ENCODE measurements around the gene WNT8A. TPM values are rescaled to one million over a fixed set of nuclear protein-coding genes. Genes with fewer than 3 reads are reported as not detected.
"Not testable (repeated sequence)": the region's sequence is repeated elsewhere in the genome, so short reads cannot be mapped to it uniquely, and the experiment has no call there.

The WNT8A gene
- total RNA-seq, 2 experiments from 2014 or later, result not detected

DNA sequence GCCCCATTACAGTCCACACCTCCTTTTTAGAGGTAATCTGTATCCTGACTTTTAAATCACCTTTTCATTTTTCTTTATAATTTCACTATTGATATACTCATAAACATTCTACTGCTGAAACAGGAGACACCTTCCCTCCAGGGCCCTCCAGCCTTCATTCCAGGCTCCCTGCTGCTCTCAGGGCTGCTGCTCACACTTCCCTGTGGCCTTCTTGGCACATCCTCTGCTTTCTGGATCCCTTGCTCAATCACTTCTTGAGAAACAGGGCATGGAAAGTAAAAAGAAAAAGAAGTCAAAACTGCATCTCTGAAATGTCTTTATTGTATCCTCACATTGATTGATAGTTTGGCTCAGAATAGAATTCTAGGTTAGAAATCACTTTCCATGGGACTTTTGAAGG lies 19.3 kb upstream of the WNT8A start:
- intact Hi-C loops (cut with micrococcal nuclease), result no loop called here
- CTCF ChIA-PET, result interaction anchor here (0.6 to 11.2 kb wide), 10 partner anchors 8 to 435 kb away, joined by 3 to 243 read pairs (median 5); partner anchors contain the start of gene FAM13B
- Mint-ChIP-seq H3K27me3 (ENCODE audit: low read depth) (no peaks in the 10 kb centered on the region), H3K4me3 (no peak overlapping the region), H3K9me3 (no peaks in the 10 kb centered on the region), H3K4me1 (ENCODE audit: low read depth) (peaks cover 4% of the 10 kb centered on the region), H3K36me3 (ENCODE audit: low read depth) (no peaks in the 10 kb centered on the region), H3K27ac (no peak overlapping the region)
- no peak for DNase-seq

DNA sequence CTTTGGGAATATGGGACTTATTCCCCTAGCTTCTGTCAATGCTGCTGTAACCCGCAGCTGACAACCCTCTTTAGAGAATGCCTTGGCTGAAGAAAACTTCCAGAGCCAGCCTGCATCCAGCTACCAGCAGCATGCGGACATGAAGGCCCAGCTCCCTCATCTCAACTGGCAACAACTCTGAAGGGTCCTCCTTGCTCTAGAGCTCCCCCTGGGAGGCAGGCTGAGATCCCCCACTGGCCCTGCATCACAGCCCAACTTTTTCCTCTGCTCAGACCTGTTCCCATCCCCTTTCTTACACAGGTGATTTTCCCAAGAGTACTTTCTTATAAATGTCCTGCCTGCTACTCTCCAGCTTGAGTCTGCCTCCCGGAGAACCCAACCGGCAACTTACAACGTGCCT lies 18.7 kb upstream of the WNT8A start:
- CTCF ChIA-PET, result interaction anchor here (0.6 to 11.2 kb wide), 9 partner anchors 9 to 435 kb away, joined by 3 to 243 read pairs (median 5); partner anchors contain the start of gene FAM13B
- intact Hi-C loops (cut with micrococcal nuclease), result no loop called here

DNA sequence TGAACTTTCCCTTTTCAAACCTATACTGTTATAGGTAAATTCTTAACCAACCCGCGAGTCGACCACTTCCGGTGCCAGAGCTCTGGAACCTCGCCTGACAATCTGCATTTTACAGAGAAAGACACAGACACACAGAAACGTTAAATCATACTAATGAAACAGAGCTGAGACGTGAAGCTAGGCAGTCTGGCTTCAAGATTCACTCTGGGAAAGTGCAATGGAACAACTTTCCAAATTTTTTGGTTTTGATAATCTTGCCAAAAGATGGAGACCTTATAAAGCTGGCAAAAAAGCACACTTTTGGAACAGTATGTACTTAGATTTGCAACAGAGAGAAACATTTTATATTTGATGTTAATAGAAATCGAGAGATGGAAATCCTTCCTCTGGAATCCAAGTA lies 15.9 kb upstream of the WNT8A start:
- Mint-ChIP-seq H3K36me3 (ENCODE audit: low read depth) (no peaks in the 10 kb centered on the region), H3K27ac (no peak overlapping the region), H3K4me3 (no peak overlapping the region), H3K4me1 (ENCODE audit: low read depth) (peaks cover 4% of the 10 kb centered on the region), H3K27me3 (ENCODE audit: low read depth) (no peaks in the 10 kb centered on the region), H3K9me3 (no peaks in the 10 kb centered on the region)
- intact Hi-C loops (cut with micrococcal nuclease), result loop anchor here (1.0 kb wide), 3 partner anchors 32 to 439 kb away; no protein-coding TSS in a partner anchor
- no peak for DNase-seq
- CTCF ChIA-PET, result interaction anchor here (0.6 to 11.2 kb wide), 16 partner anchors 11 to 327 kb away, joined by 3 to 243 read pairs (median 4); partner anchors contain the start of gene FAM13B

More for the DNA sequence above, 18.7 kb upstream of the WNT8A start:
- H3K36me3 Mint-ChIP-seq (ENCODE audit: low read depth), result no peaks in the 10 kb centered on the region
- DNase-seq, result peak; percentile 14
- H3K4me3 Mint-ChIP-seq, result no peak overlapping the region
- no peaks in the 10 kb centered on the region for H3K9me3 Mint-ChIP-seq
- no peaks in the 10 kb centered on the region for H3K27me3 Mint-ChIP-seq (ENCODE audit: low read depth)
- peaks cover 4% of the 10 kb centered on the region for H3K4me1 Mint-ChIP-seq (ENCODE audit: low read depth)
- no peak overlapping the region for H3K27ac Mint-ChIP-seq

DNA sequence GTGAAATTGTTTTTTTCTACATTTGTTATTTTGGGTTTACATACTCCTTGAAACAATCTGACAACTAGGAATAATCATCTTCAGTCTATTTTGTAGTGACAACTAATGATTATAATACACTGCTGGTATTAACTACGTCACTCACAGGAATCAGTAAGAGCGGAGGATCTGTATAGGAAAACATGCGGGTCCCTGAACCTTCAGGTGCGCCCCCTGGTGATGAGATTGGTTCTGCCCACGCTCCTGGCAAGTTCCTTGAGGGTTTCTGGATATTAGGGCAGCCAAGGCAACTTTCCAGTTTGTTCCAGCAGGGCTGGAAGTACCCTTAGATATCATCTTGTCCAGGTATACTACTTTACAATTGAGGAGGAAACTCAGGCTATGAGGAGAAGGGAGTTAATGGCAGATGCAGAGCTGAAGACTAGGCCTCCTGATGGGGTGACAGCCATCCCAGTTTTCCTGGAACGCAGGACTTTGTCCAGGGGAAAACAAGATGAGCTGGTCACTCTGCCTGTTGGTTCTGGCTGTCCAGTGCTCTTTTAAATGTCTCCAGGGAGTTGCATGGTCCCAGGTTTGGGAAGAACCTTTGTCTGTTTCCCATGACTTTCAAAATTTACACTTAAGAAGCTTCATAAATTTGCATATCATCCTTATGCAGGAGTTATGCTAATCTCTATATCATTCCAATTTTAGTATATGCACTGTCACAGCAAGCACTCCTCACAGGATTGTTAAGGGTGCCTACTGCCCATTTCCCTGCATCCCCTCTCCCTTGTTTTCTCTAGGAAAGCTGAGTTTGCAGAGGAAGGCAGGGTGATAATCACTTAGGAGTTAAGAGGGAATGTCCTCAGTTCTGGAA lies 14.9 kb upstream of the WNT8A start:
- H3K4me3 Mint-ChIP-seq, result no peak overlapping the region
- H3K27ac Mint-ChIP-seq, result no peak overlapping the region
- no peaks in the 10 kb centered on the region for H3K27me3 Mint-ChIP-seq (ENCODE audit: low read depth)
- H3K9me3 Mint-ChIP-seq, result no peaks in the 10 kb centered on the region
- CTCF ChIA-PET, result interaction anchor here (0.6 to 11.2 kb wide), 32 partner anchors 8 to 440 kb away, joined by 3 to 243 read pairs (median 4); partner anchors contain the start of genes FAM13B and NME5
- H3K36me3 Mint-ChIP-seq (ENCODE audit: low read depth), result no peaks in the 10 kb centered on the region
- H3K4me1 Mint-ChIP-seq (ENCODE audit: low read depth), result peaks cover 4% of the 10 kb centered on the region
- intact Hi-C loops (cut with micrococcal nuclease), result loop anchor here (1.0 kb wide), 3 partner anchors 33 to 440 kb away; no protein-coding TSS in a partner anchor
- peak; percentile 84 for DNase-seq

DNA sequence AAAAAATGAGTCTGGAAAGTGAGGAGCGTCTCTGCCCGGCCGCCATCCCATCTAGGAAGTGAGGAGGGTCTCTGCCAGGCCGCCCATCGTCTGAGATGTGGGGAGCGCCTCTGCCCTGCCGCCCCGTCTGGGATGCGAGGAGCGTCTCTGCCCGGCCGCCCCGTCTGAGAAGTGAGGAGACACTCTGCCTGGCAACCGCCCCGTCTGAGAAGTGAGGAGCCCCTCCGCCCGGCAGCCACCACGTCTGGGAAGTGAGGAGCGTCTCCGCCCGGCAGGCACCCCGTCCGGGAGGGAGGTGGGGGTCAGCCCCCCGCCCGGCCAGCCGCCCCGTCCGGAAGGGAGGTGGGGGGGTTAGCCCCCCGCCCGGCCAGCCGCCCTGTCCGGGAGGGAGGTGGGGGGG lies 13.8 kb upstream of the WNT8A start:
- H3K36me3 Mint-ChIP-seq (ENCODE audit: low read depth); H3K4me3 Mint-ChIP-seq; H3K27ac Mint-ChIP-seq; H3K4me1 Mint-ChIP-seq (ENCODE audit: low read depth); H3K27me3 Mint-ChIP-seq (ENCODE audit: low read depth); intact Hi-C loops (cut with micrococcal nuclease); H3K9me3 Mint-ChIP-seq; DNase-seq: not testable (repeated sequence)
- CTCF ChIA-PET, result interaction anchor here (0.9 to 11.2 kb wide), 12 partner anchors 9 to 441 kb away, joined by 3 to 243 read pairs (median 6); partner anchors contain the start of genes FAM13B and NME5

DNA sequence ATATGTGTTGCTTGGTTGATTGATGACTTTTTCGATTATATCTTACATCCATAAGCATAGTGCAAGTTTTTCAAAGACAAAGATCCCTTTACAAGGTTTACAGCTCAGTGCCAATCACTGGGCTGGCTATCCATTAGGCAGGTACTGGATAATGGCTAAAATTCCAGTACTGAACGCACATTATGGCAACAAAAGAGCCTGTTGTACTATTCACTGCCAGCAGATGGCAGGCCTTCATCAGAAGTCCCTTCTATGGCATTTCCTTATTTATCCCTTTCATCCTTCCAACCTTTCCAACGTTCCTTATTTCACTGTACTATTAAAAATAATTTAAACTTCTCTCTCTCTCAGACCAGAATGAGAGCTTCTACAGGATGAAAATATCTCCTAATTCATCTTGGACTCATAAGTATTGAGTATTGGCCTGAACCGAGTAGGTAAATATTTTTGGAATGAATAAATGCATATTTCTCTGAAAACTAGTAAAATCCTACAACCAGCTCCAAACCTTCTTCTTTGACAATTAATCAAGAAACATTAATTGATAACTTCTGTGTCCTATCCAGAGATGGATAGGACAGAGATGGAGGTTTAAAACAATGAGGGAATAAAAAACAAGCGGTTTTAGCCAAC lies 6.7 kb upstream of the WNT8A start:
- no peaks in the 10 kb centered on the region for H3K9me3 Mint-ChIP-seq
- H3K27ac Mint-ChIP-seq, result no peak overlapping the region
- H3K27me3 Mint-ChIP-seq (ENCODE audit: low read depth), result no peaks in the 10 kb centered on the region
- CTCF ChIA-PET, result interaction anchor here (0.5 to 7.0 kb wide), 34 partner anchors 10 to 457 kb away, joined by 3 to 78 read pairs (median 3); partner anchors contain the start of genes FAM13B, KDM3B and NME5
- no peaks in the 10 kb centered on the region for H3K36me3 Mint-ChIP-seq (ENCODE audit: low read depth)
- H3K4me1 Mint-ChIP-seq (ENCODE audit: low read depth), result peaks cover 14% of the 10 kb centered on the region
- intact Hi-C loops (cut with micrococcal nuclease), result loop anchor here (1.0 to 5.0 kb wide), 4 partner anchors 56 to 426 kb away; partner anchors contain the start of gene BRD8
- no peak overlapping the region for H3K4me3 Mint-ChIP-seq
- DNase-seq, result peak; percentile 77

DNA sequence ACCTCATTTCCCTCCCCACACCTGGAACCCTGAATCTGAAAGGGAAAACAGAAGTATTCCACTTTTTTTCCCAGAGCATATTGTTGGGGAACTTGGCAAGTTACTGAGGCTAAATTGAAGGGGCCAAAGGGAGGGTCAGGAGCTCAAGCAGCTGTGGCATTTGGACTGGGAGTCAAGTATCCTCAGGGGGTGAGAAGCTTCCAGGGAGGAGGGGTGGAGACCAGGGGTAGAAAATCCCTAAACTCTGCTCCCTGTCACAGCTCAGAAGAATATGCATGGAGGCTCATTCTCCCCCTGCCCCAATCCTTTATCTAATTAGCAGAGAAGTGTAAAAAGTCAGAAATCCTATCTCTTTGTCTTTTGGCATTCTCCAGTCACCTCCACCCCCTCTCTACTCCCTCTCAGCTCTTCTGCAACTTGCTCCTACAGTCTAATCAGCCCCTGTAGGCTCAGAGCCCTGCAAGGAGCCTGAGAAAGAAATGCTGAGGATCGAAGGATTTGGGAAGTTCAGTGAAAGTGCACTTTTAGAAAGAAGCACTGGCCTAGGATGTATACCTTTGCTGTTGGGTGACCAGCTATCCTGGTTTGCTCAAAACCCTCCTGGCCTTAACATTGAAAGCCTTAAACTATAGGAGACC lies 5.7 kb upstream of the WNT8A start:
- CTCF ChIA-PET, result interaction anchor here (0.5 to 7.0 kb wide), 28 partner anchors 10 to 458 kb away, joined by 3 to 78 read pairs (median 3); partner anchors contain the start of genes FAM13B and NME5
- Mint-ChIP-seq H3K36me3 (ENCODE audit: low read depth) (no peaks in the 10 kb centered on the region), H3K9me3 (no peaks in the 10 kb centered on the region), H3K27me3 (ENCODE audit: low read depth) (no peaks in the 10 kb centered on the region), H3K4me3 (no peak overlapping the region), H3K4me1 (ENCODE audit: low read depth) (peaks cover 14% of the 10 kb centered on the region), H3K27ac (no peak overlapping the region)
- intact Hi-C loops (cut with micrococcal nuclease), result loop anchor here (5.0 kb wide), 1 partner anchor 329 kb away; no protein-coding TSS in a partner anchor
- no peak for DNase-seq

DNA sequence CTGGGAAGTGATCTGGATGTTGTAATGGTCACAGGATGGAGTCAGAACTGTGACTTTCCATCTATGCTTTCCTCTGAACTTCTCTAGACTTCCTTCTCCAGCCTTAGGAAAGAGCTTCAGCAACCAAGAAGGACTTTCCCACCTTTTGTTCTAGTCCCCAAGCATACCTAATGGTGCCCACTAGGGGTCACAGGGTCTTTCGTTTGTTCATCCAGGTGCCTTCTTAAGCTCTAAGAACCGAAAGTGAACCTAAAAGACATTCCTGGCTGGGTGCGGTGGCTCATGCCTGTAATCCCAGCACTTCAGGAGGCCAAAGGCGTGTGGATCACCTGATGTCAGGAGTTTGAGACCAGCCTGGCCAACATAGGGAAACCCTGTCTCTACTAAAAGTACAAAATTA lies 1.8 kb upstream of the WNT8A start:
- intact Hi-C loops (cut with micrococcal nuclease), result no loop called here
- Mint-ChIP-seq H3K9me3 (no peaks in the 10 kb centered on the region), H3K4me1 (ENCODE audit: low read depth) (peaks cover 14% of the 10 kb centered on the region), H3K4me3 (no peak overlapping the region), H3K27me3 (ENCODE audit: low read depth) (no peaks in the 10 kb centered on the region), H3K27ac (peak overlapping the region; percentile 24), H3K36me3 (ENCODE audit: low read depth) (no peaks in the 10 kb centered on the region)
- DNase-seq, result no peak
- CTCF ChIA-PET, result interaction anchor here (0.9 to 7.0 kb wide), 8 partner anchors 10 to 452 kb away, joined by 3 to 73 read pairs (median 6); no protein-coding TSS in a partner anchor

DNA sequence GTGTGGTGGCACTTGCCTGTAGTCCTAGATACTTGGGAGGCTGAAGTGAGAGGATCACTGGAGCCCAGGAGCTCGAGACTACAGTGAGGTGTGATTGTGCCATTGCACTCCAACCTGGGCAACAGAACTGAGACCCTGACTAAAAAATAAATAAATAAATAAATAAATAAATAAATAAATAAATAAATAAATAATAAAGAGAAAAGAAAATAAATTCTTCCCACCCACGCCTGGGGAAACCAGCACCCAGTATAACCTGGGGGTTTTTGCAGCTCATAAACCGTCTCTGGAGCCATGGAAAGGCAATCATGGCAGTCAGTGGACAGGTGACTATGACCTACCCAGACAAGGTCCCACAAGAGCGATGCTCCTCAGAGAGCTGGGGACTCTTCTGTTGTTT lies 7.9 kb downstream of the WNT8A start:
- DNase-seq, result no peak
- Mint-ChIP-seq H3K27me3 (ENCODE audit: low read depth) (no peaks in the 10 kb centered on the region), H3K36me3 (ENCODE audit: low read depth) (no peaks in the 10 kb centered on the region), H3K4me1 (ENCODE audit: low read depth) (peaks cover 42% of the 10 kb centered on the region), H3K4me3 (no peak overlapping the region), H3K9me3 (no peaks in the 10 kb centered on the region), H3K27ac (no peak overlapping the region)
- CTCF ChIA-PET, result interaction anchor here (1.0 to 3.5 kb wide), 3 partner anchors 14 to 57 kb away, joined by 5 to 25 read pairs (median 5); no protein-coding TSS in a partner anchor
- intact Hi-C loops (cut with micrococcal nuclease), result no loop called here

DNA sequence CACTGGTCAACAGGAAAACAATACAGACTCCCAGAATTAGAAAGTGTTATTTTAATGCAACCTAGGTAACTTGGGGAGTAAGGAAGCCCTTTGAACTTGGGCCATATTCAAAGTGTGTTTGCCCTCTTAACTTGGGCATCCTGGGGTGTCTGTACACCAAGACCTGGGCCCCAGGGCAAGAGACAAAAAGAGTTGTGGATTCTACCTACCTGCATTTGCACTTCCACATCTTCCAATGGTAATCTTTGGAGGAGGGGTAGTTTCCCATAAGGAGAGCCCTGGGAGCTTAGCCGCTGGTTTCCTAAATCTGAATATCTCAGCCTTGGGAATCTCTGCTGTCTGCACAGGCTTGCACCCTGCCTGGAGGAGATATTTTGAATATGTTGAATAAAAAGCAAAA lies 8.5 kb downstream of the WNT8A start:
- Mint-ChIP-seq H3K4me3 (no peak overlapping the region), H3K4me1 (ENCODE audit: low read depth) (peaks cover 47% of the 10 kb centered on the region), H3K9me3 (no peaks in the 10 kb centered on the region), H3K36me3 (ENCODE audit: low read depth) (no peaks in the 10 kb centered on the region), H3K27me3 (ENCODE audit: low read depth) (no peaks in the 10 kb centered on the region), H3K27ac (no peak overlapping the region)
- CTCF ChIA-PET, result interaction anchor here (1.0 to 3.5 kb wide), 3 partner anchors 15 to 56 kb away, joined by 5 to 25 read pairs (median 5); no protein-coding TSS in a partner anchor
- no peak for DNase-seq
- intact Hi-C loops (cut with micrococcal nuclease), result no loop called here

DNA sequence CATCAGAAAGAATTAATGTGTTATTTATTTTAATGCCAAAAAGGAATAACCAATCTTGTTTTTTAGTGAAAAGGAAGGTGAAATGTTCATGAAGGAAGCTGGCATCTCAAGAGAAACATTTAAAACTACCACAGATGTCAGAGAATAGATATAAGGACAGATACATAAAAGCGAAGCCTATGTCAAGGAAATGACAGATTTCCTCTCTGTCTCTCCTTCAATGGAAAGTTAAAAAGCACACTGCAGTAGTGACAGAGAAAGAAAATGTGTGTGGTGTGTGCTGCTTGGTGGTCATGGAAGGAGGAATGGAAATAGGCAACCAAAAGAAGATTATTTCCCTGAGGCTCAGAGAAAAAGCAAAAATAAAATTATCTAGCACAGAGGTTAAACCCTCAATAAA lies 9.2 kb downstream of the WNT8A start:
- Mint-ChIP-seq H3K27ac (no peak overlapping the region), H3K4me1 (ENCODE audit: low read depth) (peaks cover 49% of the 10 kb centered on the region)

More for the DNA sequence above, 9.2 kb downstream of the WNT8A start:
- no peak overlapping the region for H3K4me3 Mint-ChIP-seq
- CTCF ChIA-PET, result interaction anchor here (3.5 kb wide), 1 partner anchor 15 kb away, joined by 25 read pairs; no protein-coding TSS in a partner anchor
- intact Hi-C loops (cut with micrococcal nuclease), result no loop called here
- H3K36me3 Mint-ChIP-seq (ENCODE audit: low read depth), result no peaks in the 10 kb centered on the region
- no peaks in the 10 kb centered on the region for H3K27me3 Mint-ChIP-seq (ENCODE audit: low read depth)
- no peak for DNase-seq
- H3K9me3 Mint-ChIP-seq, result no peaks in the 10 kb centered on the region
